ENCODE measurements around the gene BEND4. TPM values are rescaled to one million over a fixed set of nuclear protein-coding genes. Genes with fewer than 3 reads are reported as not detected.
A peak's percentile ranks its signal among the peaks of the same experiment; 100 is the strongest.

BEND4 gene
- total RNA-seq, result 10 to 100 TPM; 11.6 to 13.4 TPM
- 2.5 TPM for polyA plus RNA-seq (2013, experiment 1 of 2)
- 2.0 TPM for polyA plus RNA-seq (2013, experiment 2 of 2)
- long read RNA-seq, experiment 1, partial matches to known transcripts, result 0 of 6 reads
- long read RNA-seq, experiment 1, other reads (novel, unspliced or antisense), result 6 of 6 reads
- long read RNA-seq, experiment 2, partial matches to known transcripts, result 1 of 13 reads
- long read RNA-seq, experiment 2, other reads (novel, unspliced or antisense), result 12 of 13 reads
- long read RNA-seq, experiment 3, partial matches to known transcripts, result 3 of 5 reads
- long read RNA-seq, experiment 3, other reads (novel, unspliced or antisense), result 2 of 5 reads
- long read RNA-seq, experiment 4, result 0 reads

DNA sequence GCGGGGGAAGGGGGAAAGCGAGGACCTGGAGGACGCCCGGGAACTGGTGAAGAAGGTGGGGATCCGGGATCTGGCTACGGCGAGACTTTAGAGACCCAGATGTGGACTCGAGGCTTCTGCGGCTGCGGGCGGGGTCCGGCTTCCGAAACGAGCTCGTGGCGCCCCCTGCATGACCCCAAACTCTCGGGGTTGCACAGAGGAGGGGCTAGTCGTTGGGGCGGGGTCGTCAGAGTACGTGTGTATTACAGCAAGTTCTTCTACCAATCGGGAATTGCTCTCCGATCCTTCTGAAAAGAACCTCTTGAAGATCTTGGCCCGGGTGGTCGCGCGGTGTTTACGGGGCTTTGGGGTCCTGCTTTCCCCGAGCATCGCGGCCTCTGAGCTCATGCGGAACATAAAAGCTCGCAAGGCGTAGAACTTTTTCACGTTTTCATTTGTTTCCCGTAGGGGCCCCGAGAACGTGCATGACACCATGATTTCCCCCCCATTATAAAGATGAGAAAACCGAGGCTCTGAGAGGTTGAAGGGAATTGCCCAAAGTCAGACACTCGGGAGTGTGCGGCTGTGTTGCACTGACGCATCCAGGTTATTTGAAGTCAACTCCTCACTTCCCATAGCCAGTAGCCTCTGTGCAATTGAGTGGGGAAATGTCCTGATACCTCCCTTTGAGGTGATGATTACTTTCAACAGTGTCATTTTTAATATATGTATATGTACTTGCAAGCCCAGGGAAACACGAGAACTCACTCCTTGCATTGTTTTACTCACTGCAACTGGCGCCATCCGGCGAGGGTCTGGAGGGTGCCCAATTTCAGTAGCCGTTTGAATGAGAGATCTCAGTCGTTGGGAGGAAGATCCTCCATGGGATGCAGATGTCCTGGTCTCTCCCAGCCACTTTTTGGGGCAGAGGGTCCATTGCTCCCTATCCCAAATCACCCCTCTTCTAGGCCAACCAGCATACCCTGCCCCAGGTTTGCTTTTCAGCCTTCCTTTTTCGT, at the start of gene BEND4:
TSS of gene BEND4 (minus strand) at position 149 of the 998 bp plus-strand sequence. CDS start 512 bp downstream, outside the sequence.
- peak; percentile 61 for DNase-seq
- Mint-ChIP-seq H3K4me3 (peak within 1 kb of the TSS; percentile 79), H3K27me3 (ENCODE audit: insufficient read depth) (peaks cover 43% of the 10 kb centered on the region), H3K9me3 (no peaks in the 10 kb centered on the region), H3K27ac (peak within 1 kb of the TSS; percentile 87), H3K4me1 (peaks cover 2% of the 10 kb centered on the region), H3K36me3 (ENCODE audit: low read depth) (no peaks in the 10 kb centered on the region)
- no peak within 1 kb of the TSS for H3K27ac ChIP-seq (ENCODE audit: low read depth, low read length)
- H3K36me3 ChIP-seq (ENCODE audit: control insufficient read depth, insufficient read depth, low read length), result no peaks in the 10 kb centered on the region
- peak within 1 kb of the TSS; percentile 79 for H3K4me3 ChIP-seq (ENCODE audit: low read length)
- no peaks in the 10 kb centered on the region for H3K4me1 ChIP-seq (ENCODE audit: control insufficient read depth, insufficient read depth, low read length)
- 17 to 21% methylated on average over 32 to 49 of the region's 49 CpGs for WGBS, 2 experiments (ENCODE audit: insufficient coverage in 1 of 2, insufficient read length in 1 of 2)
- H3K9ac ChIP-seq (ENCODE audit: extremely low read depth, low read length, poor library complexity, severe bottlenecking), result peak within 1 kb of the TSS; percentile 42
- peaks cover 53% of the 10 kb centered on the region for H3K27me3 ChIP-seq (ENCODE audit: control insufficient read depth, insufficient read depth, low read length, poor library complexity, severe bottlenecking)
- no peaks in the 10 kb centered on the region for H3K9me3 ChIP-seq (ENCODE audit: control insufficient read depth, low read length)
- TF ChIP-seq, protein P1, sequence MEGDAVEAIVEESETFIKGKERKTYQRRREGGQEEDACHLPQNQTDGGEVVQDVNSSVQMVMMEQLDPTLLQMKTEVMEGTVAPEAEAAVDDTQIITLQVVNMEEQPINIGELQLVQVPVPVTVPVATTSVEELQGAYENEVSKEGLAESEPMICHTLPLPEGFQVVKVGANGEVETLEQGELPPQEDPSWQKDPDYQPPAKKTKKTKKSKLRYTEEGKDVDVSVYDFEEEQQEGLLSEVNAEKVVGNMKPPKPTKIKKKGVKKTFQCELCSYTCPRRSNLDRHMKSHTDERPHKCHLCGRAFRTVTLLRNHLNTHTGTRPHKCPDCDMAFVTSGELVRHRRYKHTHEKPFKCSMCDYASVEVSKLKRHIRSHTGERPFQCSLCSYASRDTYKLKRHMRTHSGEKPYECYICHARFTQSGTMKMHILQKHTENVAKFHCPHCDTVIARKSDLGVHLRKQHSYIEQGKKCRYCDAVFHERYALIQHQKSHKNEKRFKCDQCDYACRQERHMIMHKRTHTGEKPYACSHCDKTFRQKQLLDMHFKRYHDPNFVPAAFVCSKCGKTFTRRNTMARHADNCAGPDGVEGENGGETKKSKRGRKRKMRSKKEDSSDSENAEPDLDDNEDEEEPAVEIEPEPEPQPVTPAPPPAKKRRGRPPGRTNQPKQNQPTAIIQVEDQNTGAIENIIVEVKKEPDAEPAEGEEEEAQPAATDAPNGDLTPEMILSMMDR (conservative IDR thresholded peaks at IDR 0.05), result peak; percentile 12

DNA sequence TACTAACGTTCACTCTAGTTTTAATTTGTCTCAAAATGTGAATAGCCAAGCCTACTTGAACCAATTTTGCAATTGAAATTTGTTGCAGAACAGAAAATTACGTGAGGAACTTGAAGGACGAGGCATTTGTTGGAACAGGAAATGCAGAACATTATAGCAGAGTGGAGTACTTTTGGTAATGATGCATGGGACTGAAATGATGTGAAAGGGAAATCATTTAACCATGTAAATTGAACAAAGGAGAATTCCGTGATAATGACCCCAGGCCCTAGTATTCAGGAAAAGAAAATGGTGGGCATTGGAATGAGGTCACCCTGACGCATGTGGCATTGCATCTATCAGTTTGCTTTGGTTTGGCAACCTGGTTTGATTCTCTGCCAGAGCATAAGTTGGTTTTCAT, 44.9 kb upstream of the BEND4 start:
- TF ChIP-seq, protein P1 (conservative IDR thresholded peaks at IDR 0.05), result no peak

DNA sequence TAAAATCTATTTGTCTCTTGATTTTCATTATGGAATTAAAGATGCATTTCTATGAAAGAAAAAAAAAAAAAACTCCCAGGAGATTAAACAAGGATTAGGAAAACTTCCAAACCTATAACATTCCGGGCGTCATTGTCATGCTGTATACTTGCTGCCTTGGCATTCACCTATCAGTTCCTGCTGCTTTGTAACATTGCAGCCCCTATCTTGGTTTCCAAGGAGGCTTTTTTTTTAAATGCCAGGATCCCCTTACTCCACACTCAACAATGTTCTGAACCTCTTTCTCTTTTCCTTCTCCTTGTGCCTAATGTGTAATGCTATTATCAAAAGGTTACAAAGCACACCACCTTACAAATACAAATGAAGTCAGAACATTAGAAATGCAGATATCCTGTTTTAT, 20.5 kb upstream of the BEND4 start:
- Mint-ChIP-seq H3K4me3 (no peak overlapping the region), H3K36me3 (ENCODE audit: low read depth) (no peaks in the 10 kb centered on the region), H3K27ac (no peak overlapping the region), H3K9me3 (peaks cover 6% of the 10 kb centered on the region), H3K4me1 (peaks cover 7% of the 10 kb centered on the region), H3K27me3 (ENCODE audit: insufficient read depth) (no peaks in the 10 kb centered on the region)
- Histone ChIP-seq H3K9me3 (ENCODE audit: control insufficient read depth, low read length) (no peaks in the 10 kb centered on the region), H3K27me3 (ENCODE audit: control insufficient read depth, insufficient read depth, low read length, poor library complexity, severe bottlenecking) (no peaks in the 10 kb centered on the region), H3K4me3 (ENCODE audit: low read length) (no peak overlapping the region), H3K9ac (ENCODE audit: extremely low read depth, low read length, poor library complexity, severe bottlenecking) (no peak overlapping the region), H3K36me3 (ENCODE audit: control insufficient read depth, insufficient read depth, low read length) (no peaks in the 10 kb centered on the region), H3K4me1 (ENCODE audit: control insufficient read depth, insufficient read depth, low read length) (no peaks in the 10 kb centered on the region), H3K27ac (ENCODE audit: low read depth, low read length) (no peak overlapping the region)
- no peak for DNase-seq
- TF ChIP-seq, protein P1 (conservative IDR thresholded peaks at IDR 0.05), result no peak
- 80 to 87% methylated on average over 2 of the region's 2 CpGs for WGBS, 2 experiments (ENCODE audit: insufficient coverage in 1 of 2, insufficient read length in 1 of 2)

More for the DNA sequence above, 44.9 kb upstream of the BEND4 start:
- H3K4me3 ChIP-seq (ENCODE audit: low read length), result no peak overlapping the region
- no peaks in the 10 kb centered on the region for H3K4me1 ChIP-seq (ENCODE audit: control insufficient read depth, insufficient read depth, low read length)
- WGBS, 2 experiments (ENCODE audit: insufficient coverage in 1 of 2, insufficient read length in 1 of 2), result 91 to 96% methylated on average over 5 of the region's 5 CpGs
- Mint-ChIP-seq H3K9me3 (peaks cover 3% of the 10 kb centered on the region), H3K4me1 (peaks cover 5% of the 10 kb centered on the region), H3K27me3 (ENCODE audit: insufficient read depth) (no peaks in the 10 kb centered on the region), H3K36me3 (ENCODE audit: low read depth) (no peaks in the 10 kb centered on the region), H3K27ac (no peak overlapping the region), H3K4me3 (no peak overlapping the region)
- H3K36me3 ChIP-seq (ENCODE audit: control insufficient read depth, insufficient read depth, low read length), result no peaks in the 10 kb centered on the region
- no peaks in the 10 kb centered on the region for H3K9me3 ChIP-seq (ENCODE audit: control insufficient read depth, low read length)
- H3K9ac ChIP-seq (ENCODE audit: extremely low read depth, low read length, poor library complexity, severe bottlenecking), result no peak overlapping the region
- DNase-seq, result no peak
- no peak overlapping the region for H3K27ac ChIP-seq (ENCODE audit: low read depth, low read length)
- H3K27me3 ChIP-seq (ENCODE audit: control insufficient read depth, insufficient read depth, low read length, poor library complexity, severe bottlenecking), result no peaks in the 10 kb centered on the region

All from endodermal cell (in vitro differentiated cells).